HUES6 (cell line): ENCODE results near the gene PLEKHA4.

ENCODE experiments used
- H3K27ac ChIP-seq: 2 replicates; pipeline ENCODE4 v1.7.0; 2013; ENCODE audit warnings: low read depth, mild to moderate bottlenecking, low read length, inconsistent platforms
- H3K27me3 ChIP-seq: 2 replicates; pipeline ENCODE4 v1.6.1; 2013; ENCODE audit warnings: low read length; ENCODE audit not compliant: control insufficient read depth, insufficient read depth
- H3K36me3 ChIP-seq: 2 replicates; pipeline ENCODE4 v1.6.1; 2013; ENCODE audit warnings: low read length; ENCODE audit not compliant: control insufficient read depth, insufficient read depth
- H3K4me1 ChIP-seq: 2 replicates; pipeline ENCODE4 v1.6.1; 2013; ENCODE audit warnings: low read length; ENCODE audit not compliant: control insufficient read depth, insufficient read depth
- H3K4me3 ChIP-seq: 2 replicates; pipeline ENCODE4 v1.5.1; 2013; ENCODE audit warnings: low read depth, low read length
- H3K9ac ChIP-seq: one replicate; pipeline ENCODE4 v1.6.1; 2013; ENCODE audit warnings: mild to moderate bottlenecking, low read length
- H3K9me3 ChIP-seq: 2 replicates; pipeline ENCODE4 v1.6.1; 2013; ENCODE audit warnings: low read depth, low read length; ENCODE audit not compliant: control insufficient read depth, insufficient read depth

The PLEKHA4 gene

DNA sequence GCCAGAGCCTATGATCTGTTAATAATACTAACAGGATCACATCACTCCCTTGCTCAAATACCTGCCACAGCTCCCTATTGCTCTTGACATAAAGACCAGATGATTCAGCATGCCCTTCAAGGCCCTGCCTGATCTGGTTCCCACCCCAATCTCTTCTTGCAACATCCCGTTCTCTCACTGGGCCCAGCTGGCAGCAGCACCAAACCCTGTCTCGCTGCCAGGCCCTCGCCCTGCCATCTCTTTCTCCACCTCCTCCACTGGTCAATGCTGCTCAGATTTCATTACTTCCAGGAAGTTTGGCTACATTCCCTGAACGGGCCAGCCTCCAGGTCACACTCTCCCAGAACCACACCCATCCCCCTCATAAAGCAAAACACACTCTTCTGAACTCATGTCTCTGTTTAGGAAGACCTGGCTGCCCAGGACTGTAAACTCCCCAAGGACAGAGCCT is 49.0 kb downstream of the PLEKHA4 start:
- Histone ChIP-seq H3K4me3 (no peak overlapping the region), H3K27ac (no peak overlapping the region), H3K9ac (no peak overlapping the region), H3K27me3 (peaks cover 27% of the 10 kb centered on the region; the same call in 1 of the 2 replicates), H3K36me3 (peaks cover 12% of the 10 kb centered on the region), H3K4me1 (no peaks in the 10 kb centered on the region), H3K9me3 (peaks cover 6% of the 10 kb centered on the region; the same call in 1 of the 2 replicates)

DNA sequence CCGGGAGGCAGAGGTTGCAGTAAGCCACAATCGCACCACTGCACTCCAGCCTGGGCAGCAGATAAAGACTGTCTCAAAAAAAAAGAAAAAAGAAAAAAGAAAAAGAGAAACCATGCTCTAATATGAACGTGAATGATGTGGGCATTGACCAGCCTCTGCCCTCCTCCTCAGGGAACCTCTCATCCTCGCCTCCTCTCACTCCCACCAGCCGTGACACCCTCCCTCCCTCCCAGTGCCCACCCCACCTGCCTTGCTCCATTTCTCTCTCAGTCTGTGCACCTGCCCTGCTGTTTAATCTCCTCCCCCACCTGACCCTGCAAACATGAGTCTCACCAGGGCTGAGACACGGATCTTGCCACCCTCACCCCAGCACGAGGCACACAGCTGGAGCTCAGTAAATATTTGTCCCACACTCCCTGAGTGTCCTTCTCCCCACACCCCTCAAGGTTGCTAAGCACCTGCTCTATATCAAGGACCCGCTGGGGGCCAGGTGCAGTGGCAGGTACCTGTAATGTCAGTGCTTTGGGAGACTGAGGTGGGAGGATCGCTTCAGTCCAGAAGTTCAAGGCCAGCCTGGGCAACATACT is 50.1 kb downstream of the PLEKHA4 start:
- Histone ChIP-seq H3K27me3 (peaks cover 28% of the 10 kb centered on the region; the same call in 1 of the 2 replicates), H3K4me1 (peaks cover under 1% of the 10 kb centered on the region; the same call in 1 of the 2 replicates), H3K9ac (no peak overlapping the region), H3K36me3 (peaks cover 12% of the 10 kb centered on the region), H3K27ac (no peak overlapping the region), H3K9me3 (peaks cover 6% of the 10 kb centered on the region; the same call in 1 of the 2 replicates), H3K4me3 (no peak overlapping the region)

DNA sequence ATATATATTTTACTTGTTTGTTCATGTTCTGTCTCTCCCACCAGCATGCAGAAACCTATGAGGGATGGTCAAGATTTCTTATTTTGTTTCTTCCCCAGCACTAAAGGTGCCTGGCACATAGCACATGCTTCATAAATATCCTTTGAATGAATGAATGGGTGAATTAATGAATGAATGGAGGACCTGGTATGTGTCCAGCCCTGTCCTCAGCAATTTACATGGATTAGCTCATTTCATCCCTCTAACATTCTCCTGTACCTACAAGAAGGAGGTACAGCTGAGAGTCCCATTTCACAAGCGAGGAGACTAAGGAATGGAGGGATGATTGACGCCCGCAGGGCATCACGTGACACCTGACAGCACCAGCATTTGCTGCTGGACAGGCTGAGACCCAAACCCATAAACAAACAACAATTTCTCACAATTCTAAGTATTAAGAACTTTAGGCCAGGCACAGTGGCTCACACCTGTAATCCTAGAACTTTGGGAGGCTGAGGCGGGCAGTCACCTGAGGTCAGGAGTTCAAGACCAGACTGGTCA is 50.8 kb downstream of the PLEKHA4 start:
- peaks cover 7% of the 10 kb centered on the region; the same call in 1 of the 2 replicates for H3K4me1 ChIP-seq
- no peak overlapping the region for H3K9ac ChIP-seq
- H3K4me3 ChIP-seq: no peak overlapping the region
- no peak overlapping the region for H3K27ac ChIP-seq
- H3K27me3 ChIP-seq: peaks cover 31% of the 10 kb centered on the region; the same call in 1 of the 2 replicates
- peaks cover 10% of the 10 kb centered on the region for H3K36me3 ChIP-seq
- peaks cover 6% of the 10 kb centered on the region; the same call in 1 of the 2 replicates for H3K9me3 ChIP-seq

- peaks cover 31% of the 10 kb centered on the region; the same call in 1 of the 2 replicates for H3K27me3 ChIP-seq
- no peak overlapping the region for H3K4me3 ChIP-seq
- no peak overlapping the region for H3K27ac ChIP-seq
- no peaks in the 10 kb centered on the region for H3K9me3 ChIP-seq
- H3K4me1 ChIP-seq: peaks cover 7% of the 10 kb centered on the region; the same call in 1 of the 2 replicates
- no peak overlapping the region for H3K9ac ChIP-seq
- no peaks in the 10 kb centered on the region for H3K36me3 ChIP-seq
These were observed 52.4 kb downstream of the PLEKHA4 start for GRCh38 chr19:48815870-48816501.

DNA sequence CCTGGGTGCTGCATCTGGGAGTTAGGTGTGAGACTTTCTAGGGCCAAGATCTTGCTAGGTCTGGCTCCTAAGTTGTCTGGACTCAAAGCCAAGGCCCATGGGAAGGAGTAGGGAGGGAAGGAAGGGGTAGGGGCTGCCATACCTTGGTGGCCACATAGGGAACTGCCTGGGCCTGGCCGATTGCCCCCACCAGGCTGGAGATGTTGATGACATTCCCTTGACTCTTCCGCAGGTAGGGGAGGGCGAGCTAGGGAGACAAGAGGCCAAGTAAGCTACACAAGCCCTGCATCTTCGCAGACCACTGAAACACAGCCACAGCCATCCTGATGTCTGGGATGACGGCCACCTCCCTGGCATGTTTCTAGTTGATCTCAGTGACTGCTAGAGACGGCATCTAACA is 53.5 kb downstream of the PLEKHA4 start:
- Histone ChIP-seq H3K4me1 (peaks cover 12% of the 10 kb centered on the region; the same call in 1 of the 2 replicates), H3K4me3 (no peak overlapping the region), H3K9ac (no peak overlapping the region), H3K27ac (no peak overlapping the region), H3K36me3 (no peaks in the 10 kb centered on the region), H3K27me3 (peaks cover 35% of the 10 kb centered on the region), H3K9me3 (no peaks in the 10 kb centered on the region)

GRCh38 chr19:48813123-48813913 is 55.1 kb downstream of the PLEKHA4 start:
- Histone ChIP-seq H3K4me1 (peaks cover 12% of the 10 kb centered on the region; the same call in 1 of the 2 replicates), H3K27ac (no peak overlapping the region), H3K4me3 (no peak overlapping the region)

GRCh38 chr19:48812094-48812929 is 56.1 kb downstream of the PLEKHA4 start:
- H3K4me1 ChIP-seq: peaks cover 19% of the 10 kb centered on the region
- no peak overlapping the region for H3K27ac ChIP-seq
- H3K9me3 ChIP-seq: no peaks in the 10 kb centered on the region
- no peak overlapping the region for H3K9ac ChIP-seq
- no peaks in the 10 kb centered on the region for H3K36me3 ChIP-seq
- peaks cover 28% of the 10 kb centered on the region for H3K27me3 ChIP-seq
- H3K4me3 ChIP-seq: peak overlapping the region; percentile 65

More at GRCh38 chr19:48813123-48813913, 55.1 kb downstream of the PLEKHA4 start:
- no peak overlapping the region for H3K9ac ChIP-seq
- H3K9me3 ChIP-seq: no peaks in the 10 kb centered on the region
- H3K36me3 ChIP-seq: no peaks in the 10 kb centered on the region
- peaks cover 33% of the 10 kb centered on the region for H3K27me3 ChIP-seq

- Histone ChIP-seq H3K4me1 (peaks cover 31% of the 10 kb centered on the region), H3K36me3 (no peaks in the 10 kb centered on the region), H3K27ac (no peak overlapping the region), H3K9me3 (no peaks in the 10 kb centered on the region), H3K27me3 (peaks cover 17% of the 10 kb centered on the region), H3K9ac (no peak overlapping the region), H3K4me3 (peak overlapping the region; percentile 65)
These were observed 58.3 kb downstream of the PLEKHA4 start for GRCh38 chr19:48810151-48810550.

DNA sequence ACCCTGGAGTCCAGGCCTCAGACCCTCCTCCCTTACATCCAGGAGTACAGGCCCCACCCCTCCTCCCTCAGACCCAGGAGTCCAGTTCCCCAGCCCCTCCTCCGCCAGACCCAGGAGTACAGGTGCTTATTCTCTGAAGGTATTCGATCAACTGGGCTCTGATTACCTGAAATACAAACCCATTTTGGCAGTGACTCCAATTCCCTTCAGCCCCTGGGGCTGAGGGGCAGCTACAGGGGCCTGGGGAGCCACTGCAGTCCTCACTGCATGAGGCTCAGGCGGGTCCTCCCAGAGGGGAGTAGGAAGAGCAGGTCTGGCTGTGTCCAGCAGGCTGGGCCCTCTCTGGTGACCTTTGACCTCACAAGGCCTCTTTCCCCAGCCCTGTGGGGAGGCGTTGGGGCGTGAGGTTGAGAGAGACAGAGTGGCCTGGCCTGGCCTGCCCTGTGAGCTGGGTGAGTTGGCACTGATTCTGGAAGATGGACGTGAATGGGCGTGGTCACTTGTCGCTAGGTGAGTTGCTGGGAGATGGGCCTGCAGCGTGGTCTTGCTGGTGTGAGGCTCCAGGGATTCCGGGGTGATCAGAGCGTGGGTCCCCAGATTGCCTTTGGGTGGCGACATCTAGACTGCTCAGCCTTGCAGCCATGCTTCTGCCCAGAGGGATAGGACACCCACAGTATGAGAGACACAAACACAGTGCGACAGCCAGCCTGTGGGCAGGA is 60.7 kb downstream of the PLEKHA4 start:
- H3K4me3 ChIP-seq: no peak overlapping the region
- H3K4me1 ChIP-seq: peaks cover 25% of the 10 kb centered on the region

More for the DNA sequence above, 60.7 kb downstream of the PLEKHA4 start:
- H3K27me3 ChIP-seq: peaks cover 11% of the 10 kb centered on the region
- H3K9ac ChIP-seq: no peak overlapping the region
- no peak overlapping the region for H3K27ac ChIP-seq
- H3K36me3 ChIP-seq: no peaks in the 10 kb centered on the region
- H3K9me3 ChIP-seq: no peaks in the 10 kb centered on the region
